LNCaP clone FGC (cell line): Measurements from ENCODE around the gene PANK1.

Source experiments
- DNase-seq: peaks from one replicate; pipeline ENCODE4 v3.0.0-alpha.2; 2011; ENCODE audit warnings: low read depth
- H3K4me3 ChIP-seq: 2 replicates; pipeline ENCODE4 v1.5.1; 2011; ENCODE audit warnings: mild to moderate bottlenecking, low read depth, low read length, control low read depth
- CTCF ChIP-seq: IDR thresholded peaks from 2 replicates; pipeline ENCODE4 v1.5.1; 2012; ENCODE audit warnings: mild to moderate bottlenecking; ENCODE audit not compliant: control insufficient read depth, insufficient read depth; ENCODE audit errors: extremely low read depth

The PANK1 gene

GRCh38 chr10:89652806-89653370 is 7.8 kb upstream of the PANK1 start:
- no peak overlapping the region for H3K4me3 ChIP-seq
- no peak for TF ChIP-seq CTCF
- no peak for DNase-seq

GRCh38 chr10:89651916-89652573 is 7.0 kb upstream of the PANK1 start:
- H3K4me3 ChIP-seq, result no peak overlapping the region
- no peak for DNase-seq
- TF ChIP-seq CTCF, result no peak

GRCh38 chr10:89651205-89651915 is 6.3 kb upstream of the PANK1 start:
- no peak overlapping the region for H3K4me3 ChIP-seq
- no peak for DNase-seq
- TF ChIP-seq CTCF, result no peak

- H3K4me3 ChIP-seq, result no peak overlapping the region
- no peak for TF ChIP-seq CTCF
- DNase-seq, result no peak
Observed at GRCh38 chr10:89649051-89649450, 4.0 kb upstream of the PANK1 start.

- DNase-seq, result no peak
- TF ChIP-seq CTCF, result no peak
- no peak overlapping the region for H3K4me3 ChIP-seq
Observed at GRCh38 chr10:89648074-89648473, 3.0 kb upstream of the PANK1 start.

- H3K4me3 ChIP-seq, result no peak overlapping the region
- no peak for DNase-seq
- no peak for TF ChIP-seq CTCF
Observed at GRCh38 chr10:89646889-89647657, 2.0 kb upstream of the PANK1 start.
